Activated T-cell treated with anti-CD3 and anti-CD28 coated beads, Interleukin-2, amount 50 U/mL, for 1 hour (primary cell): ENCODE results near the gene PALB2.
A peak's percentile ranks its signal among the peaks of the same experiment; 100 is the strongest.
"Not testable (repeated sequence)": the region's sequence is repeated elsewhere in the genome, so short reads cannot be mapped to it uniquely, and the experiment has no call there.

Experiments
- DNase-seq: peaks from one replicate; pipeline ENCODE4 v3.0.0-alpha.2; 2020

PALB2 gene

DNA sequence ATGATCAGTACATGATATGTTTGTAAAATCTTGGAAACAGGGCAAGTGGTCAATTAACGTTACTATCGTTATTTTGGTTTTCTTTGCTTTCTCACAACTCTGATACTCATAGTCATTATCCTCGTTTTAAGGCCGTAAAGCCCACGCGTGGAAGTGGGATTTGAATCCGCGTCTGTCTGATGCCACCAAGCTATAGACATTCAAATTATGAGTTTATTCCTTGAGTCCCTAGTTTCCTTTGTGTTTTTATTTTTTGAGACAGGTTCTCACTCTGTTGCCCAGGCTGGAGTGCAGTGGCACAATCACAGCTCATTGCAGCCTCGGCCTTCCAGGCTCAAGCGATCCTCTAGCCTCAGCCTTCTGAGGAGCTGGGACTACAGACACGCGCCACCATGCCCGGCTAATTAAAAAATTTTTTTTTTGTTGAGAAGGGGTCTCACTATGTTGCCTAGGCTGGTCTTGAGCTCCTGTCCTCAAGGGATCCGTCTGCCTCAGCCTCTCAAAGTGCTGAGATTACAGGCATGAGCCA, 1.2 kb upstream of the PALB2 start:
- DNase-seq = no peak

DNA sequence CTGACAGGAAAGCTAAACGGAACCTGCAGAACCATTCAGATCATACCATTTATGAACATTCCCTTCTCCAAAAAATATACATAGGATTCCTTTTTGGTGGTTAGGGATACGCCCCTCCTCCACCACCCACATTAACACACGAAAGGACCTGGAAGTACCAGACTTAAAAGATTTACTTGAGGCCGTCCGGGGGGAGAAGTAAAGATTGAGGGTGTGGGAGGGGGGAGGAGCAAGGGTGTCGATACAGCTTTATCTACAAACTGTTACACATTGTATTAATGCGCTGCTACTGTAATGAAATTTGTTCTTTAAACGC, 537 bp downstream of the PALB2 start:
- no peak for DNase-seq

- no peak for DNase-seq
These were observed 5.2 kb downstream of the PALB2 start for GRCh38 chr16:23635958-23636357.

GRCh38 chr16:23634461-23635036, 6.6 kb downstream of the PALB2 start:
- no peak for DNase-seq

GRCh38 chr16:23631874-23632273, 9.2 kb downstream of the PALB2 start:
- DNase-seq = not testable (repeated sequence)

- no peak for DNase-seq
These were observed 11.6 kb downstream of the PALB2 start for GRCh38 chr16:23629516-23629915.

GRCh38 chr16:23624092-23624491, 17.0 kb downstream of the PALB2 start:
- no peak for DNase-seq

GRCh38 chr16:23615805-23616204, 25.3 kb downstream of the PALB2 start:
- no peak for DNase-seq

- DNase-seq = no peak
These were observed 29.2 kb downstream of the PALB2 start for GRCh38 chr16:23611936-23612335.

DNA sequence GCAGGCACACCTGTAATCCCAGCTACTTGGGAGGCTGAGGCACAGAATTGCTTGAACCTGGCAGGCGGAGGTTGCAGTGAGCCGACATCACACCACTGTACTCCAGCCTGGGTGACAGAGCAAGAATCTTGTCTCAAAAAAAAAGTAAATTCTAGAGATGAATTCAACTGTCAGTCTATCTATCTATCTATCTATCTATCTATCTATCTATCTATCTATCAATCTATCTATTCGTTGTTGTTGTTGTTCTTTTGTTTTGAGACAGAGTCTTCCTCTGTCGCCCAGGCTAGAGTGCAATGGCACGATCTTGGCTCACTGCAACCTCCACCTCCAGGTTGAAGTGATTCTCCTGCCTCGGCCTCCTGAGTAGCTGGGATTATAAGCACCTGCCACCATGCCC, 30.2 kb downstream of the PALB2 start:
- DNase-seq = not testable (repeated sequence)

GRCh38 chr16:23609929-23610328, 31.2 kb downstream of the PALB2 start:
- no peak for DNase-seq

DNA sequence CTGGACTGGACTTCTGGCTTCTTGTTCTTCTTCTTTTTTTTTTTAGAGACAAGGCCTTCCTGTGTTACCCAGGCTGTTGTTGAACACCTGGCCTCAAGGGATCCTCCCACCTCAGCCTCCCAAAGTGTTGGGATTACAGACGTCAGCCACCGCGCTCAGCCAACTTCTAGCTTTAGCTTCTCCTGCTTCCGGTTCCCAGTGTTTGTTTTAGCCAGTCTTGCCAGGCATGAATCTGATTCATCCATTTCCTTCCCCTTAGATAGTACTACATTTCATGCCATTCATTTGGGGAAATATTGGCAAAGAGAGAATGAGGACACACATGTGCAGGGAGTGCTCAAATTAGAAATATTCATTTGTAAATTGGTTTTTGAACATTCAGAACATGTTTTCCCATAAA, 32.9 kb downstream of the PALB2 start:
- DNase-seq = no peak

DNA sequence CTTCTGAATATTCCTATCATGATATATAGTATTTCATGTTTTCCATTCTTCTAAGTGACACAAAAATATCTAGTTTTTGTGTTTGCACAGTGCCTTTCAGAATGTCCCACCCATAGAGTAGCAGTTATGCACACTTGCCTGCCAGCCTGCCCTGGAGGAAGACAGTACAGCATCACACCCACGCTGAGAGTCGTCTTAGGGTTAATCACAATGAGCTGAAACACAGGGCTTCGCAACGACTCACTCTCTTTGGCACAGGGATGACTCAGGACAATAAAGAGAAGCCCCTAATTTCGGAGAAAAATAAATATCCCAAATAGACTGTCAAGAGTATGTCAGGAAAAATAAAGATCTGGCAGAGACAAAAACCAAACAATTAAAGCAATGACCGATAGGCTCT, 33.4 kb downstream of the PALB2 start:
- DNase-seq = no peak

- peak; percentile 21 for DNase-seq
These were observed 43.9 kb downstream of the PALB2 start for GRCh38 chr16:23597003-23597756.

GRCh38 chr16:23595951-23596720, 45.0 kb downstream of the PALB2 start, which contains the start of gene NDUFAB1:
TSS of gene NDUFAB1 (minus strand) at chr16:23596316. CDS start at chr16:23596290, 26 bp downstream.
- peak; percentile 95 for DNase-seq

DNA sequence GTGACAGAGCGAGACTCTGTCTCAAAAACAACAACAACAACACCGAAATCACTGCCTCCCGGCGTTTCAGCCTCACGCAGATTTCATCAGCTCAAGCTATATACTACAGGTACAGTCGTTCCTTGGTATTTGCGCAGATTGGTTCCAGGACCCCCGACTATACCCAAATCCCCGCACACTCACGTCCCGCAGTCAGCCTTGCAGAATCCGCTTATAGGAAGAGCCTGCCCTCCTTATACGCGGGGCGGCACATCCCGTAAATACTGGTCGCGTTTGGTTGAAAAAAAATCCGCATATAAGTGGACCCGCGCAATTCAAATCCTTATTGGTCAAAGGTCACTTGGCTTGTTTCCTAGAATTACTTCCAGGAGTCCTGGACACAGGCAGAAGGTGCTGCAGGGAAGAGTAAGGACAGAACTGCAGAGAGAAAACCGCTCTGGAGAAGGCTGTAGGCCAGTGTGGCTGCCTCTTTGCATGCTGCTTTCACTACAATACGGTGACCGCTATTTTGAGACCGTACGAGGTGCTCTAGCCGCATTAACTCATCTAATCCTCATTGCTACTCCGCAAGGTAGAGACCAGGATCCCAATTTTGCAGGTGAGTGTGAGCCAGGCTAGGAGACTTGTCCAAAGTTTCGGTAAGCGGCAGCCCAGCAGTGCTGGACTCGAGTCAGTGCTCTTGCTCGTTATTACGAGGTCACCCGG, 45.7 kb downstream of the PALB2 start:
- DNase-seq = no peak

- DNase-seq = no peak
These were observed 46.9 kb downstream of the PALB2 start for GRCh38 chr16:23594186-23594585.

DNA sequence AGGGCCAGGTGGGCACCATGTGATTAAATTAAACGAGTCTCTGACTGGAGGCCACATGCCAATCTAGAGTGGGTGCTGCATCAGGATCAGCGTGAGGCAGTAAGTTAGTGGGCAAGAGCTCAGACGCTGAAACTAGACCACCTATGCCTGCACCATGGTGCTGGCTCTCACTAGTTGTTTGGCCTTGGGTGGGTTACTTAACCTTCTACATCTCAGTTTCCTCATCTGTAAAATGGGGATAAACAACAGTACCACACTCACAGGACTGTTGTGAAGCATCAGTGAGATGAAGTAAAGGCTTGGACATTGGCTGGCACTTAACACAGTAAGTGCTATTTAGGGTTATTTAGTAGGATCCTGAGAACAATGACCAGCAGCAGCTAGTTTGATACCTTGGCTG, 50.9 kb downstream of the PALB2 start:
- no peak for DNase-seq

DNA sequence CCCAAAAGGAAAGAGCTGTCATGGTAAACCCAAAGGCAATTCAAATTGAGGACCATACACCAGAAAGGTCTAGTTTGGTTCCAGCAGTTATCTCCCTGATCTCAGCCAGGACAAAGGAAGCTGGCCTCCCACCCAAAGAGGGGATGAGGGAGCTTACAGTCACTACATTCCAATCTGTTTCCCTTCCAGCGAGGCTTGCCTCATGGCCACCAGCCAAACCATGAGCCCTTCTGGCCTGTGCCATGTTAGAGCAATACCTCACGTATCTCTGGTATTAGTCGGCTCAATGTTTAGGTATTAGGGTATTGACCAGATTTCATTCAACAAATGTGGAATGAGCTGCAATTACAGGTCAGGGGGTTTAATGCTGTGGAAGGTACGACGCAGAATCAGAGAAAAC, 53.4 kb downstream of the PALB2 start:
- no peak for DNase-seq

DNA sequence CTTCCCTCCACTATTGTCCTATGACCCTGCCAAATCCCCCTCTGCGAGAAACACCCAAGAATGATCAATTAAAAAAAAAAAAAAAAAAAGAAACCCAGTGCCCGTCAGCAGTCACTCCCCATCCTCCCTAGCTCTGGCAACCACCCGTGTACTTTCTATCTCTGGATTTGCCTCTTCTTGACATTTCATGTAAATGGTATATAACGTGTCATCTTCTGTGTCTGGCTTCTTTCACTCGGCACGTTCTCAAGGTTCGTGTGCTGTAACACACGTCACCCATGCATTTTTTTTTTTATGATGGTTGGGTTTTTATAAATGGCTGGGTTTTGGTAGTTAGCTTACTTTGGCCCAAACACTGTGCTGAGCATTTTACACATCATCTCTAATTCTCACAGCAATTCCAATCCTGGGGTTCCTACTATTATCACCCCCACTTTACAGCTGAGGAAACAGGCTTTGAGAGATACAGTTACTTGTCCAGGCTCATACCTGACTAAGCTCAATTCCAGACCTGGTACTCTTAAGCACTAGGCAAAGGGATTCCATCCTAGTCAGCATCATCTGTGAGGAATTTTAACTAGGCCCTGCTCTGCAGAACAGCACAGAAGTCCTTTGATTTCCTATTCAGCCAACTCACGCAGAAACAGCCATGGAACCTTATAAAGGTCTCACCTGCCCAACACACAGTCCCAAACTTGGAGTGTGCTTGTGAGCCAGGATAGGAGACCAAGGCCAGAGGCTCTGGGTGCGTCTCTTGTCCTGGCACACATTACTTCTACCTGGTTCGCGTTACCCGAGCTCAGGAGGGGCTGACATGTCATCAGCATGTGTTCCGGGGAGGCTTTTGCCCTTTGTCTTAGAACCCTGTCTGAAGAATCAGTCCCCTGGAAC, 56.7 kb downstream of the PALB2 start:
- DNase-seq = no peak

DNA sequence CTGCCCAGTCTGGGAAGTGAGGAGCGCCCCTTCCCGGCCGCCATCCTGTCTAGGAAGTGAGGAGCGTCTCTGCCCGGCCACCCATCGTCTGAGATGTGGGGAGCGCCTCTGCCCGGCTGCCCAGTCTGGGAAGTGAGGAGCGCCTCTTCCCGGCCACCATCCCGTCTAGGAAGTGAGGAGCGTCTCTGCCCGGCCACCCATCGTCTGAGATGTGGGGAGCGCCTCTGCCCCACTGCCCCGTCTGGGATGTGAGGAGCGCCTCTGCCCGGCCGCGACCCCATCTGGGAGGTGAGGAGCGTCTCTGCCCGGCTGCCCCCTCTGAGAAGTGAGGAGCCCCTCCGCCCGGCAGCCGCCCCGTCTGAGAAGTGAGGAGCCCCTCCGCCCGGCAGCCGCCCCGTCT, 57.8 kb downstream of the PALB2 start:
- DNase-seq = not testable (repeated sequence)

- DNase-seq = no peak
These were observed 59.3 kb downstream of the PALB2 start for GRCh38 chr16:23581764-23582163.
